Mesenchymal stem cell (in vitro differentiated cells and primary cell): Measurements from ENCODE around the gene NDFIP1.

Experiments used
- DNase-seq: peaks from one replicate; pipeline ENCODE4 v3.0.0-alpha.2; 2013
- H2AFZ ChIP-seq: one replicate; pipeline ENCODE4 v1.6.1; 2013; ENCODE audit warnings: low read depth, mild to moderate bottlenecking, control low read depth, inconsistent platforms, low read length, moderate library complexity
- H2AK5ac ChIP-seq: 2 replicates; pipeline ENCODE4 v1.6.1; 2013; ENCODE audit warnings: low read length, moderate library complexity, mild to moderate bottlenecking, inconsistent platforms; ENCODE audit not compliant: severe bottlenecking
- H2BK120ac ChIP-seq: one replicate; pipeline ENCODE4 v1.6.1; 2013; ENCODE audit warnings: low read depth, mild to moderate bottlenecking, inconsistent platforms, low read length, moderate library complexity
- H2BK12ac ChIP-seq, 2 experiments: one replicate each; pipeline ENCODE4 v1.6.1; 2013; ENCODE audit warnings: inconsistent platforms in 2 of 2, low read length in 2 of 2, mild to moderate bottlenecking in 2 of 2, moderate library complexity in 2 of 2, control low read depth in 1 of 2
- H2BK15ac ChIP-seq: one replicate; pipeline ENCODE4 v1.6.1; 2013; ENCODE audit warnings: mild to moderate bottlenecking, low read depth, inconsistent platforms; ENCODE audit not compliant: poor library complexity, severe bottlenecking
- H2BK5ac ChIP-seq: 2 replicates; pipeline ENCODE4 v1.6.1; 2013; ENCODE audit warnings: low read depth, mild to moderate bottlenecking, low read length, control low read depth, inconsistent platforms; ENCODE audit not compliant: poor library complexity, severe bottlenecking
- H3K14ac ChIP-seq, 2 experiments: one replicate each; pipeline ENCODE4 v1.6.1; 2013; ENCODE audit warnings: inconsistent platforms in 2 of 2, low read length in 2 of 2, control low read depth in 1 of 2, mild to moderate bottlenecking in 1 of 2, moderate library complexity in 1 of 2
- H3K18ac ChIP-seq, 2 experiments: one replicate each; pipeline ENCODE4 v1.6.1; 2013; ENCODE audit warnings: inconsistent platforms in 2 of 2, low read length in 2 of 2, control low read depth in 1 of 2, low read depth in 1 of 2, mild to moderate bottlenecking in 1 of 2
- H3K23ac ChIP-seq, 2 experiments: one replicate each; pipeline ENCODE4 v1.6.1; 2013; ENCODE audit warnings: inconsistent platforms in 2 of 2, low read length in 2 of 2, mild to moderate bottlenecking in 2 of 2, moderate library complexity in 2 of 2, control low read depth in 1 of 2
- H3K27ac ChIP-seq: 2 replicates; pipeline ENCODE4 v1.5.1; 2013; ENCODE audit warnings: mild to moderate bottlenecking, moderate library complexity, low read length, control low read depth, inconsistent platforms; ENCODE audit not compliant: poor library complexity, severe bottlenecking
- H3K27me3 ChIP-seq, 2 experiments: 2 replicates each; pipeline versions ENCODE4 v1.6.1 to v1.7.0; 2013; ENCODE audit warnings: low read length in 2 of 2, mild to moderate bottlenecking in 2 of 2, moderate library complexity in 2 of 2, control low read depth in 1 of 2, inconsistent platforms in 1 of 2; ENCODE audit not compliant: control insufficient read depth in 1 of 2, insufficient read depth in 1 of 2
- H3K36me3 ChIP-seq, 2 experiments: 2 replicates each; pipeline versions ENCODE4 v1.6.1 to v1.7.0; 2013; ENCODE audit warnings: low read length in 2 of 2, control low read depth in 1 of 2, inconsistent platforms in 1 of 2, low read depth in 1 of 2, mild to moderate bottlenecking in 1 of 2; ENCODE audit not compliant: insufficient read depth in 2 of 2, control insufficient read depth in 1 of 2
- H3K4ac ChIP-seq, 2 experiments: one replicate each; pipeline ENCODE4 v1.6.1; 2013; ENCODE audit warnings: inconsistent platforms in 2 of 2, low read length in 2 of 2, mild to moderate bottlenecking in 2 of 2, moderate library complexity in 2 of 2, control low read depth in 1 of 2, low read depth in 1 of 2
- H3K4me1 ChIP-seq: 2 replicates; pipeline ENCODE4 v1.6.1; 2013; ENCODE audit warnings: low read depth, low read length, control low read depth; ENCODE audit not compliant: control insufficient read depth, insufficient read depth
- H3K4me2 ChIP-seq: 2 replicates; pipeline ENCODE4 v1.6.1; 2013; ENCODE audit warnings: low read length, mild to moderate bottlenecking, inconsistent platforms; ENCODE audit not compliant: poor library complexity, severe bottlenecking
- H3K4me3 ChIP-seq, 2 experiments: 2 replicates each; pipeline versions ENCODE4 v1.5.1 to v1.7.0; 2013; ENCODE audit warnings: low read length in 2 of 2, mild to moderate bottlenecking in 2 of 2, control low read depth in 1 of 2, low read depth in 1 of 2; ENCODE audit not compliant: insufficient read depth in 1 of 2
- H3K79me1 ChIP-seq: replicated peaks from 2 replicates; pipeline ENCODE4 v1.6.1; 2013; ENCODE audit warnings: mild to moderate bottlenecking, control low read depth, low read length, inconsistent platforms; ENCODE audit not compliant: poor library complexity, severe bottlenecking
- H3K9ac ChIP-seq: 2 replicates; pipeline ENCODE4 v1.7.0; 2013; ENCODE audit warnings: mild to moderate bottlenecking, low read length, moderate library complexity
- H3K9me3 ChIP-seq: 2 replicates; pipeline ENCODE4 v1.7.0; 2013; ENCODE audit warnings: mild to moderate bottlenecking, low read length; ENCODE audit not compliant: control insufficient read depth
- H4K8ac ChIP-seq: one replicate; pipeline ENCODE4 v1.6.1; 2013; ENCODE audit warnings: inconsistent platforms, mild to moderate bottlenecking, low read length, moderate library complexity
- H4K91ac ChIP-seq: one replicate; pipeline ENCODE4 v1.6.1; 2013; ENCODE audit warnings: mild to moderate bottlenecking, low read length, inconsistent platforms
- WGBS: methylation state at CpG from one replicate; pipeline ENCODE4 v1.1.7; 2013; ENCODE audit warnings: mixed read lengths; 5-methylcytosine and 5-hydroxymethylcytosine counted together

The NDFIP1 gene

DNA sequence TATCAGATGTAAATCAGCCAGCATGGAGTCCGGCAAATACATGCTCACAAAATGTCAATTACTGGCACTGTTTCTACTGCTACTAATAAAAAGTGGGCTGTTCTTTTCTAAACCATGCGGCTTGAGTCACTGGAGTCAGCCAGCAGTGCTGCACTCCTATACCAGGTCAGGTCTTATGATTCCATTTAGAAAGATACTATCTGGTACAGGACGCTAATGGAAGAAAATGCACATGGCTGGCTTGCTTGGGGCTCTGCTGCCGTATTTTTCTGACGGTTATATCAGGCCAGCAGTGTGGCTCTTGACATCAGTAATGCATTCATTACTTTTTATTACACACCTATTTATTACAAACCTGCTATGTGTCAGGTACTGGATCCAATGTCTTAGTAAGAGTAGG lies 74.3 kb downstream of the NDFIP1 start:
- peaks cover 0 to 13% of the 10 kb centered on the region in 2 experiments for H3K27me3 ChIP-seq
- no peak overlapping the region for H3K14ac ChIP-seq
- H3K9me3 ChIP-seq, result no peaks in the 10 kb centered on the region
- no peaks in the 10 kb centered on the region for H3K79me1 ChIP-seq
- H2BK120ac ChIP-seq, result no peak overlapping the region
- H3K36me3 ChIP-seq, result no peaks in the 10 kb centered on the region
- H3K4ac ChIP-seq, result no peak overlapping the region
- H4K8ac ChIP-seq, result no peak overlapping the region
- no peak overlapping the region for H3K4me2 ChIP-seq
- WGBS, result 87% methylated on average over 5 of the region's 5 CpGs
- no peak overlapping the region for H3K23ac ChIP-seq
- no peak overlapping the region for H3K27ac ChIP-seq
- no peak overlapping the region for H3K18ac ChIP-seq
- peaks cover 3% of the 10 kb centered on the region for H3K4me1 ChIP-seq
- H2BK15ac ChIP-seq, result no peak overlapping the region
- no peak overlapping the region for H2BK12ac ChIP-seq
- DNase-seq, result no peak
- no peak overlapping the region for H2AK5ac ChIP-seq
- no peak overlapping the region for H2AFZ ChIP-seq
- no peak overlapping the region for H3K4me3 ChIP-seq
- H2BK5ac ChIP-seq, result no peak overlapping the region
- no peak overlapping the region for H3K9ac ChIP-seq
- H4K91ac ChIP-seq, result no peak overlapping the region

DNA sequence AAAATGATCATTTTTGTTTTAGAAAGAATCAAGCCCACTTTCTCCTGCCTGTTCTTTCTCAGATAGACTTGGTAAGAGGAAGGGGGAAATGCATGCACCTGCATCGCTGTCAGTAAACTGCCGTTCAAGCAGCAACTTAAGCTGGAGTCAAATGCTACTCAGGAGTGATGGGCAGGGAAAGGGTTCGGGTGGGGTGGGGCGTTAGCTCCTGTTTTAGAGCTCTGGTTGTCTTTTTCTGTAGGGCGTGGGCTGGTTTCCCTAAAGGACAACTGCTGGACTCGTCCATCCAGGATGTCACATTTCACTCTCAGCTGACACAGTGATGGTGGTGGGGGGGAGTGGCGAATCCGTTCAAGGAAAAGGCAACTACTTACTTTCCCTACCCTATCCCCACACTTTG lies 75.0 kb downstream of the NDFIP1 start:
- Histone ChIP-seq H4K8ac (no peak overlapping the region), H3K27me3 (peaks cover 0 to 8% of the 10 kb centered on the region in 2 experiments), H4K91ac (no peak overlapping the region), H3K4me3 (no peak overlapping the region), H2BK15ac (no peak overlapping the region), H2AFZ (no peak overlapping the region), H2BK5ac (no peak overlapping the region), H2BK120ac (no peak overlapping the region), H3K23ac (no peak overlapping the region), H2BK12ac (no peak overlapping the region), H3K36me3 (no peaks in the 10 kb centered on the region), H3K4me1 (peaks cover 3% of the 10 kb centered on the region), H3K9ac (no peak overlapping the region), H3K79me1 (no peaks in the 10 kb centered on the region), H3K4me2 (no peak overlapping the region), H3K9me3 (no peaks in the 10 kb centered on the region), H3K4ac (no peak overlapping the region), H3K14ac (no peak overlapping the region), H2AK5ac (no peak overlapping the region), H3K18ac (no peak overlapping the region), H3K27ac (no peak overlapping the region)
- DNase-seq, result no peak
- 83% methylated on average over 4 of the region's 8 CpGs for WGBS

DNA sequence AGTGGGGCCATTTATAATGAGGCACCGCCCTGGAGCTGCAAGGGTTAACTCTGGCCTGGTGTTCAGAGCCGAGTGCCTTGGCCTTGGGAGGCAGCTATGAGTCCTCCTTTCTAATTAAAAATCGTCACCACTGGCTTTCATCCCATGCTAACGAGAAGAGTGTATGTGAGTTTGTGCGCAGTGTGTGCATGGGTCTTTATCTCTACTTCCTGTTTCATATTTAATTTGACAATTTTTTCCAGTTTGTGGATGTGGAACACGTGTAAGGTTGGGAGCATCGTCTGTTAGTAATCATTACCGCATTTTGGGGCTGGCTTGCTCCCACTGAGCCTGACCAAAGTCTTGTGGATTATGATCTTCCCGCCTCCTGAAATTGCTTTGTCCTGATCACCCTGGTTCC lies 76.4 kb downstream of the NDFIP1 start:
- H2BK120ac ChIP-seq, result no peak overlapping the region
- H3K27me3 ChIP-seq, result peaks cover 0 to 8% of the 10 kb centered on the region in 2 experiments
- H2BK15ac ChIP-seq, result no peak overlapping the region
- no peak overlapping the region for H3K14ac ChIP-seq
- H2BK5ac ChIP-seq, result no peak overlapping the region
- no peak overlapping the region for H3K18ac ChIP-seq
- 59% methylated on average over 6 of the region's 9 CpGs for WGBS
- no peak overlapping the region for H2BK12ac ChIP-seq
- H3K79me1 ChIP-seq, result no peaks in the 10 kb centered on the region
- no peak overlapping the region for H3K23ac ChIP-seq
- H4K8ac ChIP-seq, result no peak overlapping the region
- H2AK5ac ChIP-seq, result no peak overlapping the region
- H3K4me2 ChIP-seq, result no peak overlapping the region
- H3K36me3 ChIP-seq, result no peaks in the 10 kb centered on the region
- H4K91ac ChIP-seq, result no peak overlapping the region
- no peaks in the 10 kb centered on the region for H3K9me3 ChIP-seq
- H3K27ac ChIP-seq, result no peak overlapping the region
- H3K4me3 ChIP-seq, result no peak overlapping the region
- DNase-seq, result no peak
- H3K4me1 ChIP-seq, result peaks cover 3% of the 10 kb centered on the region
- no peak overlapping the region for H2AFZ ChIP-seq
- no peak overlapping the region for H3K4ac ChIP-seq
- no peak overlapping the region for H3K9ac ChIP-seq

DNA sequence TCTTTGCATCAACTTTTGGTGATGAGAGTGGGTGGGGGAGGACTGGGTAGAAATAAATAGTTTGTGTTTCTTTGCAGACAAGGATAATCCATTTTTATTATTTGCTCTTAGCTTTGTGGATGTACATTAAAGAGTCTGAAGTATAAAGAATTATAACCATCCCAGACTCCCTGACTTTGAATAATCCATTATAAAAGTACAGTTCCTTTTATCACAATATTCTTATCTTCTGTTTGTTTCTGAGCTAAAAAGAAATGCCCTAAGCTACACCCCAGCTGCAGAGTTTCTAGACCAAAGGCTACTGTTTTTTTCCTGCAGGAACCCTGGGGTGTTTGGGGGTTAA lies 77.9 kb downstream of the NDFIP1 start:
- H2BK120ac ChIP-seq, result no peak overlapping the region
- H4K91ac ChIP-seq, result no peak overlapping the region
- no peaks in the 10 kb centered on the region for H3K9me3 ChIP-seq
- H3K4ac ChIP-seq, result no peak overlapping the region
- H2BK5ac ChIP-seq, result no peak overlapping the region
- peaks cover 3% of the 10 kb centered on the region for H3K4me1 ChIP-seq
- no peaks in the 10 kb centered on the region for H3K79me1 ChIP-seq
- H2BK15ac ChIP-seq, result no peak overlapping the region
- no peaks in the 10 kb centered on the region for H3K36me3 ChIP-seq
- no peak overlapping the region for H3K18ac ChIP-seq
- H4K8ac ChIP-seq, result no peak overlapping the region
- no peak overlapping the region for H3K4me3 ChIP-seq
- no peak overlapping the region for H3K4me2 ChIP-seq
- H3K14ac ChIP-seq, result no peak overlapping the region
- H3K27ac ChIP-seq, result no peak overlapping the region
- DNase-seq, result no peak
- H2AFZ ChIP-seq, result no peak overlapping the region
- no peak overlapping the region for H3K23ac ChIP-seq
- no peak overlapping the region for H3K9ac ChIP-seq
- no peak overlapping the region for H2BK12ac ChIP-seq
- H2AK5ac ChIP-seq, result no peak overlapping the region
- peaks cover 0 to 2% of the 10 kb centered on the region in 2 experiments for H3K27me3 ChIP-seq
